ENCODE data around the gene LRRN1. TPM values are rescaled to one million over a fixed set of nuclear protein-coding genes. Genes with fewer than 3 reads are reported as not detected.
"Not testable (repeated sequence)": the region's sequence is repeated elsewhere in the genome, so short reads cannot be mapped to it uniquely, and the experiment has no call there.

Gene LRRN1
- total RNA-seq, 1 experiment from 2014 or later: 0.57 TPM

DNA sequence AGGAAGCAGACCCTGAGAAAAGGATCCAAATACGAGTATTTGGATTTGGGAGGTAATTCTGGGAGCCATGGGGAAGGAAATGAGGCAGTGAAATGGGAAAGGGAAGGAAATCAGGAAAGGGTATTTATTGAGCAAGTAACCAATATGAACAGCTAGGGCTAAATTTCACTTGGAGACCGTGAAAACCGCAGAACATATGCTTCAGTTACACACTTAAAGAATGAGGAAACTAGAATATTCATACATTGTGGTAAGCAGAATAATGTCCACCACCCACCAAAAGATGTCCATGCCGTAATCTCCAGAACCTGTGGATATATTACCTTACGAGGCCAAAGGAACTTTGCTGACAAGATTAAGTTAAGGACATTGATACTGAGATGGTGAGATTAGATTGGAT is 63.3 kb downstream of the LRRN1 start:
- BruUV-seq (replicated peaks): no TSS peak
- Histone ChIP-seq H3K79me2 (ENCODE audit: low read depth) (no peaks in the 10 kb centered on the region), H3K27ac (no peak overlapping the region), H2AFZ (no peak overlapping the region), H4K20me1 (ENCODE audit: insufficient read depth) (no peaks in the 10 kb centered on the region), H3F3A (ENCODE audit: insufficient read depth, low read depth) (no peaks in the 10 kb centered on the region), H3K4me3 (no peak overlapping the region), H3K27me3 (ENCODE audit: insufficient read depth, low read depth) (no peaks in the 10 kb centered on the region), H3K4me1 (replicated peaks; ENCODE audit: insufficient read depth) (no peaks in the 10 kb centered on the region), H3K9me2 (ENCODE audit: insufficient read depth) (no peaks in the 10 kb centered on the region), H3K4me2 (no peak overlapping the region), H3K36me3 (ENCODE audit: low read depth) (no peaks in the 10 kb centered on the region), H3K9me3 (ENCODE audit: insufficient read depth, low read depth) (no peaks in the 10 kb centered on the region)
- no peak for DNase-seq
- ChIA-PET CTCF (no interaction called here), POLR2A (ENCODE audit: unreplicated experiment) (no interaction called here)
- intact Hi-C loops (cut with micrococcal nuclease; ENCODE audit: unreplicated experiment): no loop called here
- no peak for TF ChIP-seq EZH2 (IDR thresholded peaks at IDR 0.05; ENCODE audit: low read depth)
- TF ChIP-seq, protein P1, sequence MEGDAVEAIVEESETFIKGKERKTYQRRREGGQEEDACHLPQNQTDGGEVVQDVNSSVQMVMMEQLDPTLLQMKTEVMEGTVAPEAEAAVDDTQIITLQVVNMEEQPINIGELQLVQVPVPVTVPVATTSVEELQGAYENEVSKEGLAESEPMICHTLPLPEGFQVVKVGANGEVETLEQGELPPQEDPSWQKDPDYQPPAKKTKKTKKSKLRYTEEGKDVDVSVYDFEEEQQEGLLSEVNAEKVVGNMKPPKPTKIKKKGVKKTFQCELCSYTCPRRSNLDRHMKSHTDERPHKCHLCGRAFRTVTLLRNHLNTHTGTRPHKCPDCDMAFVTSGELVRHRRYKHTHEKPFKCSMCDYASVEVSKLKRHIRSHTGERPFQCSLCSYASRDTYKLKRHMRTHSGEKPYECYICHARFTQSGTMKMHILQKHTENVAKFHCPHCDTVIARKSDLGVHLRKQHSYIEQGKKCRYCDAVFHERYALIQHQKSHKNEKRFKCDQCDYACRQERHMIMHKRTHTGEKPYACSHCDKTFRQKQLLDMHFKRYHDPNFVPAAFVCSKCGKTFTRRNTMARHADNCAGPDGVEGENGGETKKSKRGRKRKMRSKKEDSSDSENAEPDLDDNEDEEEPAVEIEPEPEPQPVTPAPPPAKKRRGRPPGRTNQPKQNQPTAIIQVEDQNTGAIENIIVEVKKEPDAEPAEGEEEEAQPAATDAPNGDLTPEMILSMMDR (conservative IDR thresholded peaks at IDR 0.05): no peak

DNA sequence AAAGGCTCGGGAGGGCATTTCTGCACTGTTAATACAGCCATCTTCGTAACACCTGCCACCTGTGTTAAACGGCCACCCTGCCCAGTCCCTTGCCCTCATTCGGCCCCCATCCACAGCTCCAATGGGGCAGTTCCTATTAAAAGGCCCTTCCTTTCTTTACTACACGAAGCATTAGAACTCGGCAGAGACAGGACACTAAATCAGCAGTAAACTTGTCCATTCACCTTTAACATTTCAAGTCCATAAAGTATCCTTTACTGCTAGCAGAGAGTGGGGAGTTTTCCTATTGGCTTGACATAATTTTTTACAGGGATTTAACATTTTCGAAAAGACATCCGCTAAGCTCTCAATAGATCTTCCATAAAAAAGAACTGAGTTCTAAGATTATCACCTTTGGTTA is 76.3 kb downstream of the LRRN1 start:
- POLR2A ChIA-PET (ENCODE audit: unreplicated experiment): no interaction called here
- H4K20me1 ChIP-seq (ENCODE audit: insufficient read depth): no peaks in the 10 kb centered on the region
- no peaks in the 10 kb centered on the region for H3K36me3 ChIP-seq (ENCODE audit: low read depth)
- no peaks in the 10 kb centered on the region for H3K9me3 ChIP-seq (ENCODE audit: insufficient read depth, low read depth)
- H3F3A ChIP-seq (ENCODE audit: insufficient read depth, low read depth): no peaks in the 10 kb centered on the region
- DNase-seq: no peak
- no peak overlapping the region for H3K27ac ChIP-seq
- no peak overlapping the region for H2AFZ ChIP-seq
- BruUV-seq (replicated peaks): no TSS peak
- intact Hi-C loops (cut with micrococcal nuclease; ENCODE audit: unreplicated experiment): no loop called here
- H3K4me1 ChIP-seq (replicated peaks; ENCODE audit: insufficient read depth): no peaks in the 10 kb centered on the region
- H3K27me3 ChIP-seq (ENCODE audit: insufficient read depth, low read depth): no peaks in the 10 kb centered on the region
- H3K4me2 ChIP-seq: no peak overlapping the region
- H3K9me2 ChIP-seq (ENCODE audit: insufficient read depth): no peaks in the 10 kb centered on the region
- no peak overlapping the region for H3K4me3 ChIP-seq
- CTCF ChIA-PET: no interaction called here
- H3K79me2 ChIP-seq (ENCODE audit: low read depth): no peaks in the 10 kb centered on the region
- TF ChIP-seq, protein P1 (conservative IDR thresholded peaks at IDR 0.05): no peak

DNA sequence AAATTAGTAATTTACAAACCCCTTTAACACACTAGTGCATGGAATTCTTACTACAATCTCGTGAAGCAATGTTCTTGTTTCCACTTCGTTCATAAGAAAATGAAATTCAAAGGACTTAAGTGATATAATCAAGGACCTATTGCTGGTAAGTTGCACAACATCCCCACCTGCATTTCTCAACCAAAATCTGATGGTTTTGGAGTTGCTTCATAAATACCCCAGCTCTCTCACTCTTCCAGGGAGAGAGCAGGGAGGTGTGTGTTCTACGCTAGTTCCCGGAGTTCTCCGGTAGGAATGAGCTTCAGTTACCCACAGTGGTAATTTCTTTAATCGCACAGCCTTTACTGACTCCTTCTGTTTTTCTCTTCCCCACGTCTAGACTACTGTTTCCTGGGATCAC is 81.8 kb downstream of the LRRN1 start:
- Histone ChIP-seq H3K4me3 (no peak overlapping the region), H3K27ac (no peak overlapping the region), H3K36me3 (ENCODE audit: low read depth) (no peaks in the 10 kb centered on the region), H3K79me2 (ENCODE audit: low read depth) (no peaks in the 10 kb centered on the region), H3K27me3 (ENCODE audit: insufficient read depth, low read depth) (no peaks in the 10 kb centered on the region), H3K4me2 (no peak overlapping the region), H3K4me1 (replicated peaks; ENCODE audit: insufficient read depth) (no peaks in the 10 kb centered on the region), H2AFZ (no peak overlapping the region), H3K9me3 (ENCODE audit: insufficient read depth, low read depth) (no peaks in the 10 kb centered on the region), H4K20me1 (ENCODE audit: insufficient read depth) (no peaks in the 10 kb centered on the region), H3F3A (ENCODE audit: insufficient read depth, low read depth) (no peaks in the 10 kb centered on the region), H3K9me2 (ENCODE audit: insufficient read depth) (no peaks in the 10 kb centered on the region)
- ChIA-PET CTCF (no interaction called here), POLR2A (ENCODE audit: unreplicated experiment) (no interaction called here)
- no peak for TF ChIP-seq EZH2 (IDR thresholded peaks at IDR 0.05; ENCODE audit: low read depth)
- TF ChIP-seq, protein P1 (conservative IDR thresholded peaks at IDR 0.05): no peak
- intact Hi-C loops (cut with micrococcal nuclease; ENCODE audit: unreplicated experiment): no loop called here
- DNase-seq: no peak
- BruUV-seq (replicated peaks): no TSS peak

DNA sequence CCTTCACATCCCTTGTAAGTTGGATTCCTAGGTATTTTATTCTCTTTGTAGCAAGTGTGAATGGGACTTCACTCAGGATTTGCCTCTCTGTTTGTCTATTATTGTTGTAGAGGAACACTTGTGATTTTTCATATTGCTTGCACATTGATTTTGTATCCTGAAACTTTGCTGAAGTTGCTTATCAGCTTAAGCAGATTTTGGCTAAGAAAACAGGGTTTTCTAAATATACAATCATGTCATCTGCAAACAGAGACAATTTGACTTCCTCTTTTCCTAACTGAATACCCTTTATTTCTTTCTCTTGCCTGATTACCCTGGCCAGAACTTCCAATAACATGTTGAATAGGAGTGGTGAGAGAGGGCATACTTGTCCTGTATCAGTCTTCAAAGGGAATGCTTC is 88.1 kb downstream of the LRRN1 start:
- intact Hi-C loops (cut with micrococcal nuclease; ENCODE audit: unreplicated experiment); H3K4me1 ChIP-seq (replicated peaks; ENCODE audit: insufficient read depth); H3K4me3 ChIP-seq; POLR2A ChIA-PET (ENCODE audit: unreplicated experiment); CTCF ChIA-PET; H2AFZ ChIP-seq; H4K20me1 ChIP-seq (ENCODE audit: insufficient read depth); H3K9me3 ChIP-seq (ENCODE audit: insufficient read depth, low read depth); H3K27ac ChIP-seq; H3K4me2 ChIP-seq; H3K79me2 ChIP-seq (ENCODE audit: low read depth); H3K9me2 ChIP-seq (ENCODE audit: insufficient read depth); H3K27me3 ChIP-seq (ENCODE audit: insufficient read depth, low read depth); H3K36me3 ChIP-seq (ENCODE audit: low read depth); DNase-seq; H3F3A ChIP-seq (ENCODE audit: insufficient read depth, low read depth); BruUV-seq (replicated peaks): not testable (repeated sequence)

Data from PC-9 (cell line).